Measurements from ENCODE around the gene CHRNA1.

Gene CHRNA1

GRCh38 chr2:174759381-174760065 lies 4.7 kb downstream of the CHRNA1 start:
- no peak for DNase-seq

DNA sequence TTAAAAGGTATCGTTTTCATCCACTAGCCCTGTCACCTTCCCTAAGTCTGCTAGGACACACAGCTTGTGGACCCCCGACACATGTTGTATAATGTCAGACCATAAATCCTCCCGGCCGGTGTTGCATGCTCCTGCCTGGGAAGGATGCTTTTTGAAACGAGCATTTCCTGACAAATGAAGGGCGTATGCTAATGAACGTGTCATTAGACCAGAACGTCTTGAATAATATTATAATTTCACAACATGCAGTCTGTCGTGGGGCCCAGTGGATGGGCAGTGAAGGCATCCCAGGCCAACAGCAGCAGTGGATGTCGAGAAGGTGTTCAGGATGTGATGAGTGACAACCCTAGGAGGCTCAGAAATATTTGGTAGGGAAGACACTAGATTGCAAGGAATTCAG lies 7.5 kb downstream of the CHRNA1 start:
- DNase-seq, result no peak

GRCh38 chr2:174753038-174753633 lies 11.1 kb downstream of the CHRNA1 start:
- no peak for DNase-seq

DNA sequence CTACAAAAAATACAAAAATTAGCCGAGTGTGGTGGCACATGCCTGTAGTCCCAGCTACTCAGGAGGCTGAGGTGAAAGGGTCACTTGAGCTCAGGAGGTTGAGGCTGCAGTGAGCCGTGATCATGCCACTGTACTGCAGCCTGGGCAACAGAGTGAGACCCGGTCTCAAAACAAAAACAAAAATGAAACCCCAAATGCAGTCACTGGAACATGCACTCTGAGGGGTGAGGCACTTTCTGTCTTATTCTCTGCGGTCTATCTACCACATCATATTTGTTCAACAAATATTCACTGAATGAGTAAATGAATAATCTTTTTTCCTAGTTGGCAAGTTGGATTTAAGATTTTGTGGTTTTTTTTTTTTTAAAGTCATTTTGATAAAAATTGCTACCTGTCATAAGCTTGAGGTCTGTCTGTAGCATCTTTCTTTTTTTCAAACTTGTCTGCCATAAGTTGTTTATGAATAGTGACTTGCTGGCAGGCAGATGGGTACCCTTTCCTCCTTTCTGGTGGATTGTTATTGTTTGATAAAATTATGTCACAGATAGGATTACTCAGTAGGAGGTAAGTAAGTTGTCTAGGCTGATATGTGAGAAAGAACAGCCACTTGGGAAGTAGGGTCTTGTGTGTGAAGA lies 11.8 kb downstream of the CHRNA1 start:
- no peak for DNase-seq

DNA sequence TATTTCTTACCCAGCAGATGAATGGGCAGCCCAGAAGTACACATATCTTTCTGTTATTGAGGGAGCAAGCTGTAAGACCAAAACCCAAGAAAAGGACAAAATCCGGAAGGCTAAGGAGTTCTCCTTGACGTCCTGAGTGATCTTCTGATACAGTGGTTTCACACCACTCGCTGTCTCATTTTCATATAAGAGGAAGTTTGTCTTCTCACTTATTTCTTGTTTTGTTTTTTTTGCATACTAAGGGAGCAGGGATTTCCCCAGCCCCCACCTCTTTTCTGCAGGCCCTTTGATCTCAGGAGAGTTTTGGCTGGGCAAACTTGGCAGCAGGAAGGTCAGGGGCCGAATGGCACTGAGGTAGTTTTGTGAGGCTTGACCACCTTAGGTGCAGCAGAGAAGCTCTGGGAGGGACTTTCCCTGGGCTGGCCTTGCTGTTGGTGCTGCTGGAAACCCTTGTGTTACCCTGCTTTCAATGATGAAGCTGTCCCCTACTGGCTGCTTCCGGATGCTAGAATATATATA lies 13.3 kb downstream of the CHRNA1 start:
- DNase-seq, result no peak

DNA sequence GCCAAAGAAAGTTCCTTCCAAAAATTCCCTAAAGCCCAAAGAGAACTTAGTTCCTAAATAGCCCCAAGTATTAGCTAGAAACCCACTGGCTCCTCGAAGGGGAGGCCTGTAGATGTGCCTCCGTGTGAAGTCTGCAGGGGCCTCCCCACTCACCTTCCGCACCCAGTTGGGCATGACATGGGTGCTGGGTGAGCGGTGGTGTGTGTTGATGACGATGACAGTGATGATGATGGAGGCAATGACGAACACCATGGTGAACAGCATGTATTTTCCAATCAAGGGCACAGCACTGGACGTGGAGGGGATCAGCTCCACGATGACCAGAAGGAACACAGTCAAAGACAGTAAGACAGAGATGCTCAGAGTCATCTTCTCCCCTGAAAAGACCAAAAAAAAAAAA lies 14.5 kb downstream of the CHRNA1 start:
- no peak for DNase-seq

DNA sequence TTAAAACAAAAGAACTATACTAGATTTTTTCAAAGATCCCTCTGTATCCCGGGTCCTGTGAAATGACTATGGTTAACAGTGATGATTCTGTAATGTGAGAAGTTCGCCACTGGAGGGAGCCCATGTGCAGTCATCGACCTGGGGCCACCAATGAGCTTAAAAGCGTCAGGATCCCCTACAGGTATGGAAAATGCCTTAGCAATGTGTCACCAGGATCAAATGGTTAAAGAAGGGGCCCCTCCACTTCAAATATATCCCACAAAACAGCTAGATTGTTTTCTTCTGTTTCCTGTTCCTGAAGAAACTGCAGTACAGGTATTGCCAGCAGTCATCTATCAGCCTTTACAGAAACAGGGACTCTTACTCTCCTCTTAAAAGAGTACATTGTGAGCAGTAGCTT lies 15.3 kb downstream of the CHRNA1 start:
- no peak for DNase-seq

DNA sequence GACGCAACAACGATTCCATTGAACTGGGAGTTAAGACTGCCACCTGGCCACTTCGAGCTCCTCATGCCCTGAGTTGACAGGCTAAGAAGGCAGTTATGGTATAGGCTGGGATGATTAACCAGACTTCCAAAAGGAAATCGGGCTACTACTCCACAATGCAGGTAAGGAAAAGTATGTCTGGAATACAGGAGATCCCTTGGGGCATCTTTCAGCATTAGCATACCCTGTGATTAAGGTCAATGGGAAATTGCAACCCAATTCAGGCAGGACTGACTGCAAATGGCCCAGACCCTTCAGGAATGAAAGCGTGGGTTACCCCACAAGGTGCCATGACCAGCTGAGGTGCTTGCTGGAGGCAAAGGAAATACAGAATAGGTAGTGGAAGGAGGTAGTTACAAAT lies 19.1 kb downstream of the CHRNA1 start:
- no peak for DNase-seq

DNA sequence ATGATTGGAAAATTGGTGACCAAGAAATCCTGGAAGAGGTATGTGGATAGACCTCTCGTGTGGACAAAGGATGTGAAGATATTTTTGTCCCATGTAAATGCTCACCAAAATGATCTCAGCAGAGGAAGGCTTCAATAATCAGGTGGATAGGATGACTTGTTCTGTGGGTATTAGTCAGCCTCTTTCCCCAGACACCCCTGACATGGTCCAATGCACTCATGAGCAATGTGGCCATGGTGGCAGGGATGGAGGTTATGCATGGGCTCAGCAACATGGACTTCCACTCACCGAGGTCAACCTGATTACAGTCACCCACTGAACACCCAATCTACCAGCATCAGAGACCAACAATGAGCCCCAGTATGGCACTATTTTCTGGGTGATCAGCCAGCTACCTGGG lies 20.2 kb downstream of the CHRNA1 start:
- DNase-seq, result no peak

- DNase-seq, result no peak
Measured at GRCh38 chr2:174740721-174741120, 23.6 kb downstream of the CHRNA1 start.

- no peak for DNase-seq
Measured at GRCh38 chr2:174738841-174739240, 25.4 kb downstream of the CHRNA1 start.

GRCh38 chr2:174731546-174731945 lies 32.7 kb downstream of the CHRNA1 start:
- DNase-seq, result no peak

DNA sequence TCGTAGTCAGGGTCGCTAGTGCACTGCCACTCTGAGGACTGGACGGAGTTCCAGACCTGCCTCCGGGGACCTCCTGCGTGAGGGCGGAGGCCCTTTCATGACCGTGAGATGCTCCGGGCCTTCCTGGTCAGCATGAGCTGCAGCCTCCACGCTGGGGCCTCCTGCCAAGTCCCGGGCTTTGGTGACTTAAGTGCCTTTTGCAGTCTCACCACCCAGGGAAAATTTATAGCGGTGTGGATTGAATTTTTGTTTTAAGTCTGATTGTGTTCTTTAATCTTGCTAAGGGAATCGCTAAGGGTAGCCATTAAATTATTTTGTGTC lies 33.6 kb downstream of the CHRNA1 start:
- DNase-seq, result no peak

DNA sequence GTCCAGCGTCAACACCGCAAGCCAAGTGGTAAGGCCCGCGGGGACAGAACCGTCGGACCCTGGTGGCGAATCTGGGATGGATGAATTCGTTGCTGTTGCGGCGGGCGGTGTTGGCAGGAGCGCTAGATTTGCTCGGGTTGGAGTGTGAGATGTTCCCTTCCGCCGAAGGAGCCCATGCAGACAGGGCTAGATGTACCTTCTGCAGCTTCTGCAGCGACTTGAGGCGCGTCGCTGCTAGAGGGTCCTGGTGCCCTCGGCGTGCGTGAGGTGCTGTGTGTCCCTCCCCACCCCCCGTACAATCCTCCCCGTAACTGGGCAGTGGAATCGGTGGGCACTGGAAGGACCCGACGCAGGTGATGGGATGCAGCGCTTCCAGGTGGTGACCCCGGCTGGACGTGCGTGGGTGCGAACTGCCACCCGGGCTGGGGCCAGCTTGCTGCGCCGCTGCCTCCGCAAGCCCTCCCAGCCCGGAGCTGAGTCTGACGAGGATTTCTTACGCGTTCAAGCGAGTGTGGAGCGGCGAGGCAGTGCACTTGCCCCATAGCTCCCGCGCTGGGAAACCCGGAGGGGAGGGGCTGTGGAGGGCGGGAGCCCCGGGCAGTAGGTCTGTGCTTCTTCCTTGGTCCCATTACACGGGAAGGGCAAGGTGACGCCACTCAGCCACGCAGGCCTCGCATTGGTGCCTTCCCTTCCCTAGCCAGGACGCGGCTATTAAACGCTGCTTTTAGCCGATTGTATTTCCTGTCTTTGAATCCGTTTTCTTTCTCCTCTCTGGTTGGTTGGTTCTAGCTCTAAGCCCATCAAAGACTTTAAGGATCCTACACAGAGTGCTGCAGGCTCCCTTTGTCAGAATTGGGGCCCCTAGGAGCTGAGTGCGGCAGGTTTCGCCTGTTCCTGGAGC lies 34.2 kb downstream of the CHRNA1 start:
- DNase-seq, result no peak

DNA sequence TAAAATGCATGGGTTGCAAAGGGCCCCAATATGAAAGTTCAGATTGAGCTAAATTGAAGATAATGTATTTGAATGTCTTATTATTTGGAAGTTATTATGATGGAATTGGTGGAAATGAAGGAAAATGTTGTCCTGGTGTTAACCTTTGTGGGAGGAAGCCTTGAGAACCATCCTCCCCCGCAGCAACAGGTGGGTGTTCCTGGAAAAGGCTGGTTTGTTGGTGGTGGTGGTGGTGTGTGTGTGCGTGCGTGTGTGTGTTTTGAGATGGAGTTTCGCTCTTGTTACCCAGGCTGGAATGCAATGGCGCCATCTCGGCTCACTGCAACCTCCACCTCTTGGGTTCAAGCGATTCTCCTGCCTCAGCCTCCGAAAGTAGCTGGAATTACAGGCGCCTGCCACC lies 36.2 kb downstream of the CHRNA1 start:
- no peak for DNase-seq

GRCh38 chr2:174726212-174726611 lies 38.1 kb downstream of the CHRNA1 start:
- DNase-seq, result no peak

DNA sequence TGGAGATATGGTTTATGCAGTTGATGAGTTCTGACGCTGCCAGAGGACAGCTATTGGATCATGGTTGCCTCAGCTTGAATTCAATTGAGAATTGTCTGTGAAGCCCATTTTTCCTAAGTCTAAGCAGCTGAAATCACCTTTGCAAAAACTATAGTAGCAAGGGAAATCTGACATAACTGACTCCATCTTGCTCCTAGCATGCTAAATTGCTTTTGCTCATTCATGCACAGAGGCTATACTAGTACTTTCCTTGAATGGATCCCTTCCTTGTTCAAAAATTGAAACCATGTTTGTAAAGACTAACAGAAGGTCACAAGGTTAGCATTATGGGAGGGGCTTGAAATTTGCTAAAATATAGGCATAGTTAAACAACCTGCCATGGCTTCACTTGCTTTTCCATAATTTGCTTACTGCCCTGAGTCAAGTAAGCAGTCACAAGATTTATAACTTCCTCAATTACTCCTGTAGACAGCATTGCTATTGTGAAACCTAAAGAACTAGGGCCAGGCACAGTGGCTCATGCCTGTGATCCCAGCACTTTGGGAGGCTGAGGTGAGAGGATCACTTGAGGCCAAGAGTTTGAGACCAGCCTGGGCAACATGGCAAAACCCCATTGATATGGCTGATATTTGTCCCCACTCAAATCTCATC lies 41.2 kb downstream of the CHRNA1 start:
- no peak for DNase-seq

DNA sequence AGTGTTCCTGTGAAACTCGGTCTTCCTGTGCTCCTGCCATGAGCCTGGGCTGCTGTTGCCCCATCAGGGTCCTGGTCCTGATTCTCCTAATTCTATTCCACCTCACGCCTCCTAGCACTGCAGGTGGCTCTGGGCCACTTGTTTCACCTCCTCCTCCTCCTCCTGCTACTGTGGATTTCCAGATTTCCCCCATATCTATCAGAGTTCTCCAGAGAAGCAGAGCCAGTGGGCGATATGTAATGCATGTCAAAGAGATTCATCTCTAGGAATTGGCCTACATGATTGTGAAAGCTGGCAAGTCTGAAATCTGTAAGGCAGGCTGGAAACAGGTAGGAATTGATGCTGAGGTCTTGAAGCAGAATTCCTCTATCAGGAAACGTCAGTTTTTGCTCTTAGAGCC lies 45.3 kb downstream of the CHRNA1 start:
- DNase-seq, result no peak

DNA sequence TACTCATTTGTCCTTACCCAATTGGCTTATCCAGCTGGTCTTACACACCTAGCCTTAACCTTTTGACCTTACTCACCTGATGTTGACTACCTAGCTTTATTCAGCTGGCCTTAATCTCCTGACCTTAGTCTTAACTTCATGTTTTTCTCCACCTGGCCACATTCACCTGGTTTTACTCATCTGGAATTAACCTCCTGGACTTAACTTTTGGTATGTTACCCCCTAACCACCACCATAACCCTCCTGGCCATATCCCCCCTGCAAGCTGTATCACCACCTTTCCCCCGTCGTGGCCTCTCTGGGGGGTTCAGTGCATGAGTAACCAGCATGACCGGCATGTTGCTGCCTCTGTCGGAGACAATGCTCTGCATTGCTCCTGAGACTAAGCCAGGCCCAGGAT lies 45.7 kb downstream of the CHRNA1 start:
- DNase-seq, result no peak

DNA sequence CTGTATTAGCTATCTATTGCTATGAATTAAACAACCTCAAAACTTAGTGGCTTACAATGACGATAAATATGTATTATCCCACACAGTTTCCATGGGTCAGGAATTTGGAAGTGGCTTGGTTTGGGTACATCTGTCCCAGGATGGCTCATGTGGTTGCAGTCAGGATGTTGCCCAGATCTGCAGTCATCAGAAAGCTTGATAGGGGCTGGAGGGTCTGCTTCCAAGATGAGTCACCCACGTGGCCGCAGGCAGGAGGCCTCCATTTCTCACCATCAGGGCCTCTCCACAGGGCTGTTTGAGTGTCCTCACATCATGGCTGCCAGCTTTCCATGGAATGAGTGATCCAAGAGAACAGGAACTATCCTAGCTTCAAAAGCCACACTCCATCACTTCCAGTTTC lies 46.4 kb downstream of the CHRNA1 start:
- no peak for DNase-seq

- DNase-seq, result no peak
Measured at GRCh38 chr2:174717273-174717672, 47.0 kb downstream of the CHRNA1 start.

- DNase-seq, result no peak
Measured at GRCh38 chr2:174716785-174717184, 47.5 kb downstream of the CHRNA1 start.

DNA sequence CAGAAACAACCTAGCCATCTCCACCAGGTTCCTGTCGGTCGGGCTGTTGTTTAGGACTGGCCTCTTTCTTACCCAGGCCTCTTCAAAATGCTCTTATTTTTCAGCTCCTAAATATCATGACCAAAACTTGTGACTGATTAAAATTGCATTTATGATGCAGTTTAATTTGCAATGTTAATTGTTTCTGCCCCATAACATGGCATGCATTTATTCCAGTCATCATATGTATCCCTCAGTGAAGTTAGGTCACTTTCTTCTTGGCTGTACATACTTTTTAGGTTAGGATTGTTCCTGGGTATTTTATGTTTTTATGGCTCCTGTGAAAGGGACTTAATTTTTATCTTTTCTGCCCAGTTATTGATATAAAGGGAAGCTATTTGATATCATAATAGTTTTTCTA lies 50.6 kb downstream of the CHRNA1 start:
- DNase-seq, result no peak
